Mucosa of descending colon (tissue), 3 donors: Measurements from ENCODE around the gene SCMH1. TPM values are rescaled to one million over a fixed set of nuclear protein-coding genes. Genes with fewer than 3 reads are reported as not detected.
"Not testable (repeated sequence)": the region's sequence is repeated elsewhere in the genome, so short reads cannot be mapped to it uniquely, and the experiment has no call there.

ENCODE experiments used
- ATAC-seq: fragments of 200-7000 bp; cut with Tn5 transposase; one replicate; pipeline ENCODE4 v1.9.1; 2020; ENCODE audit warnings: mild to moderate bottlenecking, moderate library complexity
- DNase-seq, 3 donors: peaks; one replicate each; pipeline ENCODE4 v3.0.0-alpha.2; 2020
- H3K36me3 ChIP-seq: fragments of 200-600 bp; one replicate; pipeline ENCODE4 v1.8.0; 2021; ENCODE audit warnings: low read depth, mild to moderate bottlenecking
- H3K4me1 ChIP-seq: fragments of 200-600 bp; one replicate; pipeline ENCODE4 v1.8.0; 2021; ENCODE audit warnings: low read depth, mild to moderate bottlenecking
- H3K4me3 ChIP-seq: fragments of 200-600 bp; one replicate; pipeline ENCODE4 v1.8.0; 2021; ENCODE audit warnings: mild to moderate bottlenecking
- H3K9me3 ChIP-seq: fragments of 200-600 bp; one replicate; pipeline ENCODE4 v1.8.0; 2021; ENCODE audit warnings: mild to moderate bottlenecking
- CTCF ChIP-seq: fragments of 200-600 bp; IDR thresholded peaks from one replicate; pipeline ENCODE4 v1.8.0; 2022; ENCODE audit warnings: antibody characterized with exemption, mild to moderate bottlenecking
- intact Hi-C, 2 donors: fragments of 100-400 bp; cut with DNase I in 1 of 2; cut with micrococcal nuclease in 1 of 2; formaldehyde crosslinking; loops; one replicate each; pipeline versions ENCODE4 v1.11.0 to v1.11.1; 2022; cut with DNase I, micrococcal nuclease
- total RNA-seq, 3 donors: library from RNA; stranded (reverse); fragmentation: NEBNext Ultra II Directional in 2 of 3; extraction: Animal tissue kit (Norgen Biotek cat#: 25700) in 2 of 3; gene quantifications; one replicate each; pipeline versions ENCODE4 v1.2.1 to v1.2.4, GENCODE V29; 2021 to 2023
- donor health status: DM: no; HTN: no; CAD: no; lungs with moderate emphysema.
- donor health status: DM: no; HTN: no; CAD: no.
- donor health status: DM: no; HTN: yes; CAD: no.

The SCMH1 gene
- total RNA-seq, 3 donors from 2014 or later = 25.1 to 66.9 (median 35.6) TPM

DNA sequence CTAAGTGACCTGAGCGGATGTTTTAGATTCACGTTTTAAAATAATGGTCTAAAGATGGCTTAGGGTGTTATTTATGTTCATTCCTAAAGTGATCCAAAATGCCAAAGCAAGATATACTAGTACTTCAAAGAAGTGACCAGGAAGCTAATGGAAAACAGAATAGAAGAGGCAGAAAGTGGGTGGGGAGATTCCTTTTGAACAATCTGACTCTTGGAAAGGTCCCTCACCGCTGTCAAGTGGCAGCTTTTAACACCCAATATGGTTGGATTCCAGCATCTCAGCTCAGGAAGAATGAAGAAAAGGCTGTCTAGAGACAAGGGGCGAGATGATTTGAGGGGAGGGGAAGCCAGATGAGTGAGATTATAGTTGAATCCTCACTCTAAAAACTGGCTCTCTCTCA, 90.3 kb downstream of the SCMH1 start:
- intact Hi-C loops = no loop called here
- Histone ChIP-seq H3K9me3 (no peaks in the 10 kb centered on the region), H3K36me3 (no peaks in the 10 kb centered on the region), H3K4me1 (peaks cover 8% of the 10 kb centered on the region), H3K4me3 (no peak overlapping the region)
- ATAC-seq = no peak
- no peak for DNase-seq
- no peak for TF ChIP-seq CTCF

- peaks cover 8% of the 10 kb centered on the region for H3K4me1 ChIP-seq
- intact Hi-C loops = no loop called here
- no peak overlapping the region for H3K4me3 ChIP-seq
- DNase-seq (no peak), ATAC-seq (peak; percentile 66)
- no peaks in the 10 kb centered on the region for H3K36me3 ChIP-seq
- TF ChIP-seq CTCF = no peak
- H3K9me3 ChIP-seq = no peaks in the 10 kb centered on the region
Observed at GRCh38 chr1:41149570-41149969, 92.5 kb downstream of the SCMH1 start.

- TF ChIP-seq CTCF = no peak
- Histone ChIP-seq H3K4me3 (no peak overlapping the region), H3K36me3 (no peaks in the 10 kb centered on the region), H3K9me3 (peaks cover 12% of the 10 kb centered on the region), H3K4me1 (no peaks in the 10 kb centered on the region)
- DNase-seq (no peak), ATAC-seq (no peak)
- intact Hi-C loops = no loop called here
Observed at GRCh38 chr1:41144285-41144684, 97.8 kb downstream of the SCMH1 start.

GRCh38 chr1:41138549-41138948, 103.6 kb downstream of the SCMH1 start:
- Histone ChIP-seq H3K4me3 (no peak overlapping the region), H3K36me3 (no peaks in the 10 kb centered on the region), H3K4me1 (no peaks in the 10 kb centered on the region), H3K9me3 (peaks cover 12% of the 10 kb centered on the region)
- DNase-seq = no peak
- TF ChIP-seq CTCF = no peak
- ATAC-seq = no peak
- intact Hi-C loops = no loop called here

DNA sequence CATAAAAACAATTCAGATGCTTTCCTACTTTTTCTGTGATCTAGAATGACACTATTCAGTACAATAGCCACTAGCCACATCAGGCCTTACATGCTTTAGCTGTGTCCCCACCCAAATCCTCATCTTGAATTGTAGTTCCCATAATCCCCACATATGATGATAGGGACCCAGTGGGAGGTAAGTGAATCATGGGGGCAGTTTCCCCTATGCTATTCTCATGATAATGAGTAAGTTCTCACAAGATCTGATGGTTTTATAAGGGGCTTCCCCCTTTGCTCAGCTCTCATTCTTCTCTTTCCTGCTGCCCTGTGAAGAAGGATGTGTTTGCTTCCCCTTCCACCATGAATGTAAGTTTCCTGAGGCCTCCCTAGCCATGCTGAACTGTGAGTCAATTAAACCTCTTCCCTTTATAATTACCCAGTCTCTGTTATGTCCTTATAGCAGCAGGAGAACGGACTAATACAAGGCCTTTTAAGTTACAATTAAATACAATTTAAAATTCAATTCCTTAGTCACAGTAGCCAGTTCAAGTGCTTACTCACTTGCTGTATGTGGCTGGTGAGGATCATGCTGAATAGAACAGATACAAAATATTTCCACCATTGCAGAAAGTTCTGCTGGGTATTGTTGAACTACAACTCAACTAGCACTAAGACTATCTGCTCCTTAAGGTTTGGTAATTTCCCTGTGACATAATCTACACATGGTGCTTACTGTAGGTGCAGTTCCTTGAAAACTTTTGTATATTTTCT, 106.7 kb downstream of the SCMH1 start:
- no peak for TF ChIP-seq CTCF
- no peaks in the 10 kb centered on the region for H3K36me3 ChIP-seq
- H3K4me3 ChIP-seq = no peak overlapping the region
- DNase-seq (no peak), ATAC-seq (no peak)
- no peaks in the 10 kb centered on the region for H3K4me1 ChIP-seq
- peaks cover 2% of the 10 kb centered on the region for H3K9me3 ChIP-seq
- intact Hi-C loops = no loop called here

DNA sequence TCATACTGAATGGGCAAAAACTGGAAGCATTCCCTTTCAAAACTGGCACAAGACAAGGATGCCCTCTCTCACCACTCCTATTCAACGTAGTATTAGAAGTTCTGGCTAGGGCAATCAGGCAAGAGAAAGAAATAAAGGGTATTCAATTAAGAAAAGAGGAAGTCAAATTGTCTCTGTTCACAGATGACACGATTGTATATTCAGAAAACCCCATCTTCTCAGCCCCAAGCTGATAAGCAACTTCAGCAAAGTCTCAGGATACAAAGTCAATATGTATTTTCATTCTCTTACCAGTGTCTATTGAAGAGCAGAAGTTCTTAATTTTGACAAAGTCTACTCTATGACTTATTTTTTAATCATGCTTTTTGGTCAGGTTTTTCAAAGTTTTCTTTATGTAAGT, 107.8 kb downstream of the SCMH1 start:
- H3K9me3 ChIP-seq, H3K4me1 ChIP-seq, H3K36me3 ChIP-seq, intact Hi-C loops, H3K4me3 ChIP-seq, ATAC-seq, DNase-seq: not testable (repeated sequence)
